ENCODE results near the gene GPC3.

DNA sequence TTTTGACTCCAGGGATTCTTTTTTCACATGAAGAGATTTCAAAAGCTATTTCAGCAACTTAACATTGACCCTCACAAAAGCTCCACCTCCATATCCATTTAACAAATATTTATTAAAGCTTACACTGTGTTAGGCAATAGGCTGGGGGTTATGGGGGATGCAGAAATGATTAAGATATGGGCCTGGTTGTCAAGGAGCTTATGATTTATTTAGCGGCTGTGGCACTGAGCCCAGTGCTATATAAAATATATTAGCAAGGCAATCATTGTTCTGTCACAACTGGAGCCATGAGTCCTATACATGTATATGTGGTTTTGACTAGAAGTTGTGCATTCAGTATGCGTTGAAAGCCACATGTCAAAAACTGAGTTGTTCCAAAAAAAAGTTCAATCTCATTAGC lies 131.1 kb downstream of the GPC3 start:
- TF ChIP-seq, protein P1, sequence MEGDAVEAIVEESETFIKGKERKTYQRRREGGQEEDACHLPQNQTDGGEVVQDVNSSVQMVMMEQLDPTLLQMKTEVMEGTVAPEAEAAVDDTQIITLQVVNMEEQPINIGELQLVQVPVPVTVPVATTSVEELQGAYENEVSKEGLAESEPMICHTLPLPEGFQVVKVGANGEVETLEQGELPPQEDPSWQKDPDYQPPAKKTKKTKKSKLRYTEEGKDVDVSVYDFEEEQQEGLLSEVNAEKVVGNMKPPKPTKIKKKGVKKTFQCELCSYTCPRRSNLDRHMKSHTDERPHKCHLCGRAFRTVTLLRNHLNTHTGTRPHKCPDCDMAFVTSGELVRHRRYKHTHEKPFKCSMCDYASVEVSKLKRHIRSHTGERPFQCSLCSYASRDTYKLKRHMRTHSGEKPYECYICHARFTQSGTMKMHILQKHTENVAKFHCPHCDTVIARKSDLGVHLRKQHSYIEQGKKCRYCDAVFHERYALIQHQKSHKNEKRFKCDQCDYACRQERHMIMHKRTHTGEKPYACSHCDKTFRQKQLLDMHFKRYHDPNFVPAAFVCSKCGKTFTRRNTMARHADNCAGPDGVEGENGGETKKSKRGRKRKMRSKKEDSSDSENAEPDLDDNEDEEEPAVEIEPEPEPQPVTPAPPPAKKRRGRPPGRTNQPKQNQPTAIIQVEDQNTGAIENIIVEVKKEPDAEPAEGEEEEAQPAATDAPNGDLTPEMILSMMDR (IDR thresholded peaks at IDR 0.05; ENCODE audit: low read length): no peak
- TF ChIP-seq EZH2 (IDR thresholded peaks at IDR 0.05; ENCODE audit: borderline replicate concordance, low read length): no peak
